ENCODE measurements around the gene ATG16L1.

The ATG16L1 gene

DNA sequence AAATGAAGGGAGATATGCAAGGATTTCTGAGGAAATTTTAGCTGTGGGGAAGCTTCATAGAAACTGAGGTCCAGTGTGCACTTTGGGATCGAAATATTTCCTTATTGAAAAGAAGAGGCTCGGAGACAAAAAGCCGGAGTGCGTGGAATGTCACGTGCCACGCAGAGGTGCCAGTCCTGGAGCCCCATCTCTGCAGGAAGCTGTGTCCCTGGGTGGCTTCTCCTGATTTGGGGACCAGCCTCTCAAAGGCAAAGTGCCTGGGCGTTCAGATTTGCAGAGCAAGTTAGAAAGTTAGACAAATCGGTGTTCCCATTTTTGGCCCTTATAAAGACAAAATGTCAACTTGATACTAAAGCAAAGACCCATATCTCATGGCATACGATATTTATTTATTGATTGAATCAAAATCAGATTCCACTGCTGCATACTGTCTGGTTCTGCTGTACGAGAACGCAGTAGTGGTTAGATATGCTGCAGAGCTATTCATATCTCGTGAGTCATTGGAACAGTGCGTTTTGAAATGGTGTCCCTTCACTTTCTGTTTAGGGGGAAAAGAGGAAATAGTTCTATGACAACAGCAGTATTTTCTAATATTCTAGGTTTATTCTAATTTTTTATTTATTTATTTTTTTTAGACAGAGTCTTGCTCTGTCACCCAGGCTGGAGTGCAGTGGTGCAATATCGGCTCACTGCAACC is 9.1 kb upstream of the ATG16L1 start:
- no peak overlapping the region for H3K27ac ChIP-seq
- no peak for TF ChIP-seq ZFX (IDR thresholded peaks at IDR 0.05; ENCODE audit: borderline replicate concordance)
- TF ChIP-seq, protein P1, sequence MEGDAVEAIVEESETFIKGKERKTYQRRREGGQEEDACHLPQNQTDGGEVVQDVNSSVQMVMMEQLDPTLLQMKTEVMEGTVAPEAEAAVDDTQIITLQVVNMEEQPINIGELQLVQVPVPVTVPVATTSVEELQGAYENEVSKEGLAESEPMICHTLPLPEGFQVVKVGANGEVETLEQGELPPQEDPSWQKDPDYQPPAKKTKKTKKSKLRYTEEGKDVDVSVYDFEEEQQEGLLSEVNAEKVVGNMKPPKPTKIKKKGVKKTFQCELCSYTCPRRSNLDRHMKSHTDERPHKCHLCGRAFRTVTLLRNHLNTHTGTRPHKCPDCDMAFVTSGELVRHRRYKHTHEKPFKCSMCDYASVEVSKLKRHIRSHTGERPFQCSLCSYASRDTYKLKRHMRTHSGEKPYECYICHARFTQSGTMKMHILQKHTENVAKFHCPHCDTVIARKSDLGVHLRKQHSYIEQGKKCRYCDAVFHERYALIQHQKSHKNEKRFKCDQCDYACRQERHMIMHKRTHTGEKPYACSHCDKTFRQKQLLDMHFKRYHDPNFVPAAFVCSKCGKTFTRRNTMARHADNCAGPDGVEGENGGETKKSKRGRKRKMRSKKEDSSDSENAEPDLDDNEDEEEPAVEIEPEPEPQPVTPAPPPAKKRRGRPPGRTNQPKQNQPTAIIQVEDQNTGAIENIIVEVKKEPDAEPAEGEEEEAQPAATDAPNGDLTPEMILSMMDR (IDR thresholded peaks at IDR 0.05): no peak

DNA sequence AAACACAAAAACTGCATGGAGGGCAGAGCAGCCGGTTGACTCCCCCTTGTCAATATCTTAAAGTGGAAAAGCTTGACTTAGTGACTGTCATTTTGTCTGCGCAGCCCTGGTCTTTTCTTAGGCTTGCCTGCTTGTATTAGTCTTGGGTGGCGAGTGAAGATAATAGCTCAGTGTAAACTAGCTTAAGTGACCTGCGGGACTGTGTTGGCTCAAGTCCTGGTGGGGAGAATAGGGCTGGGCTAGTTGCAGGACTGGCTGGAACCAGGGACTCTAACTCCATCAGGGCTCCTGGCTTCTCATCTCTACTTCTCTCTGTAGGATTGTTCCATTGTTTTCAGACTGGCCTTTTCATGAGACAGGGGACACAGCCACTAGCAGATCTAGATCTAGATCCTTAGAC is 8.1 kb upstream of the ATG16L1 start:
- H3K27ac ChIP-seq: no peak overlapping the region
- no peak for TF ChIP-seq ZFX (IDR thresholded peaks at IDR 0.05; ENCODE audit: borderline replicate concordance)
- TF ChIP-seq, protein P1 (IDR thresholded peaks at IDR 0.05): no peak

DNA sequence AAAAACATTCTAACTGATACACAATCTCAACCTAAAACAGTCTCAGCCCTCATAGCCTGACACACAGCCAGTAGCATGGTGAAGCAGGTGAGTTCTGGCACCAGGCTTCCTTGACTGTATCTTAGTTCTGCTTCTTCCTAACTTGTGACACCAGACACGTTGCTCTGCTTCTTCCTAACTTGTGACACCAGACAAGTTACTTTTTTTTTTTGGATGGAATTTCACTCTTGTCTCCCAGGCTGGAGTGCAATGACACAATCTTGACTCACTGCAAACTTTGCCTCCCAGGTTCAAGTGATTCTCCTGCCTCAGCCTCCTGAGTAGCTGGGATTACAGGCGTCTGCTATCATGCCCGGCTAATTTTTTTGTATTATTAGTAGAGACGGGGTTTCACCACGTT is 6.7 kb upstream of the ATG16L1 start:
- H3K27ac ChIP-seq: no peak overlapping the region

DNA sequence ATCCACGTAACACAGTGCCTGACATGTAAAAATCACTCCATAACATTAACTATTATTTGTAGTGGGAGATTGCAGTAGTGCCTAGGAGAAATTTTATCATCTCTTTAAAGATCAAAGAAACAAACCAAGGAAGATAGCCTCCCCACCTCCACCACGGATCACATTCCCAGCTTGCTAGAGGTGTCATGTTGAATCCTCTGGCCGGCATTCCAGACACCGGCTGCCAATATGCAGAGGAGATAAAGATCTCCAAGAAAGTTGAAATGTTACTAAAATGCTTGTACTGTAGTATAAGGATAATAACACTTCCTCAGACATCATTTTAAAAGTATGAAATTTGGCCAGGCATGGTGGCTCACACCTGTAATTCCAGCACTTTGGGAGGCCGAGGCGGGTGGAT is 6.1 kb upstream of the ATG16L1 start:
- no peak overlapping the region for H3K27ac ChIP-seq
- TF ChIP-seq ZFX (IDR thresholded peaks at IDR 0.05; ENCODE audit: borderline replicate concordance): no peak
- TF ChIP-seq, protein P1 (IDR thresholded peaks at IDR 0.05): no peak

More for the DNA sequence above, 6.7 kb upstream of the ATG16L1 start:
- no peak for TF ChIP-seq ZFX (IDR thresholded peaks at IDR 0.05; ENCODE audit: borderline replicate concordance)
- TF ChIP-seq, protein P1 (IDR thresholded peaks at IDR 0.05): no peak

DNA sequence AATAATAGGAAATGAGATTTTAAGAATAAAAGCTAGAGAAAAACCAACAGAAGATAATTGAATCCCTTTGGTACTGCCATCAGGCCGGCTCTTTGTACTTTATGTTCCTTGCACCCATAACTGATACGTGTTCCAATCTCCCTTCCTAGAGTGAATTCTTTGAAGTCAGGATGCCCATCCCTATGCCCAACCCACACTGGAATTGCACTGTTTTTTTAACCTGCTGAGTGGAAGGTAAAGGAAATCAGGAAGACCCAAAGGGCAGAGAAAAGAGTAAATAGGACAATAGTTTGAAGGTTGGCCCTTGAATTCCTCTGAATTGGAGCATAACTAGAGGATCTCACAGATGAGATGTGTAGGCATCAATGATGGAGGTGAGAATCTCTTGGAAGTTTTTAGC is 4.4 kb upstream of the ATG16L1 start:
- no peak overlapping the region for H3K27ac ChIP-seq
- TF ChIP-seq, protein P1 (IDR thresholded peaks at IDR 0.05): no peak
- no peak for TF ChIP-seq ZFX (IDR thresholded peaks at IDR 0.05; ENCODE audit: borderline replicate concordance)

DNA sequence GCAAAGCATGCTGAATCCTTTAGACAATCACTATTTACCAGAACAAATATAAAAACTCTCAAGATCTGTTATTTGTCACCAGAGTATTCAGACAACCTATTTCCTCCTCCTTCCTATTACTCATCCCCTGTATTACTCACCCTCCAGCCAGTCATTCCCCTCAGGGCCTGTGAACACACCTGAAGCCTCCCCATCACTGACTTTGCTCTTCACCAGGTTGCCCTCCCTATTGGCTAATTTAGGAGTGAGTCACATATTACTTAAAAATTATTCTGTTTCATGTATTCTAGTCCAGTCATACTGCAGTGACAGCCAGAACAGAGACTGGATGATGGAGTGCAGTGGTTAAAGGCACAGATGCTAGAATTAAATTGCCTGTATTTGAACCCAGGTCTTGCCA is 3.7 kb upstream of the ATG16L1 start:
- H3K27ac ChIP-seq: no peak overlapping the region
- TF ChIP-seq ZFX (IDR thresholded peaks at IDR 0.05; ENCODE audit: borderline replicate concordance): no peak
- TF ChIP-seq, protein P1 (IDR thresholded peaks at IDR 0.05): no peak

DNA sequence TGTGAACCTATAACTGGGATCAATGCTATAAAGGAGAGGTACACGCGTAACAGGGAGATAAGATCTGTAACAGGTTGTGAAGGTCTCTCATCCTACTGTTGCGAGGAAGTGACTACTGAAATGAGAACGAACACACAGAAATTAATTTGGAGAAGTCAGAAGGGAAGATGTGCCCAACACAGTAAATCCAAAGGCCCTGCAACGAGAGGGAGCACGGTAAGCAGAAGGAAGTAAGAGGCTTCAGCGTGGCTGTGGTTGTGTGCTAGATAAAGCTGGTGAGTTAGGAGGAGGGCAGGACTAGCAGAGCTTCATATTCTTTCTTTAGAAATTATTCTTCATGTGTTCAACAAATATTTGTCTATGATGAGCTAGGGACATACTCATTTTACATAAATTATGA is 2.5 kb upstream of the ATG16L1 start:
- TF ChIP-seq ZFX (IDR thresholded peaks at IDR 0.05; ENCODE audit: borderline replicate concordance): no peak
- TF ChIP-seq, protein P1 (IDR thresholded peaks at IDR 0.05): no peak
- no peak overlapping the region for H3K27ac ChIP-seq
